Prostate gland (tissue), 2 donors: ENCODE data around the gene ACOX3. TPM values are rescaled to one million over a fixed set of nuclear protein-coding genes. Genes with fewer than 3 reads are reported as not detected.
"Not testable (repeated sequence)": the region's sequence is repeated elsewhere in the genome, so short reads cannot be mapped to it uniquely, and the experiment has no call there.

Experiments used
- DNase-seq: peaks from one replicate; pipeline ENCODE4 v3.0.0-alpha.2; 2019; ENCODE audit warnings: low spot score
- H3K27ac ChIP-seq, 2 donors: fragments of 200-600 bp; sonication (generic); 2 replicates each; pipeline ENCODE4 v1.5.1; 2017 to 2019
- H3K27me3 ChIP-seq: fragments of 200-600 bp; sonication (generic); replicated peaks from 2 replicates; pipeline ENCODE4 v1.5.1; 2019; ENCODE audit not compliant: insufficient read depth
- H3K36me3 ChIP-seq, 2 donors: fragments of 200-600 bp; sonication (generic); 1 replicate in 1 of 2; 2 replicates in 1 of 2; pipeline versions ENCODE4 v1.5.1 to v1.8.1; 2017 to 2019
- H3K4me1 ChIP-seq: fragments of 200-600 bp; sonication (generic); replicated peaks from 2 replicates; pipeline ENCODE4 v1.5.1; 2019
- H3K4me3 ChIP-seq, 2 donors: fragments of 200-600 bp; sonication (generic); 2 replicates each; pipeline ENCODE4 v1.5.1; 2017 to 2019
- H3K9me3 ChIP-seq: fragments of 200-600 bp; sonication (generic); 2 replicates; pipeline ENCODE4 v1.5.1; 2017
- CTCF ChIP-seq, 4 experiments: fragments of 200-600 bp in 2 of 4; fragments of 450-650 bp in 2 of 4; sonication (generic) in 2 of 4; IDR thresholded peaks; 1 replicate in 3 of 4; 2 replicates in 1 of 4; pipeline ENCODE4 v1.5.1; 2016 to 2019; ENCODE audit warnings: antibody characterized with exemption in 4 of 4, mild to moderate bottlenecking in 2 of 4, moderate library complexity in 2 of 4
- POLR2A ChIP-seq: fragments of 450-650 bp; IDR thresholded peaks from one replicate; pipeline ENCODE4 v1.6.1; 2016; ENCODE audit warnings: antibody characterized with exemption, mild to moderate bottlenecking
- POLR2AphosphoS5 ChIP-seq: sonication (generic); formaldehyde crosslinking; IDR thresholded peaks from one replicate; pipeline ENCODE4 v1.6.1; 2017; ENCODE audit warnings: antibody characterized with exemption
- WGBS: methylation state at CpG from one replicate; pipeline ENCODE4 v1.1.5; 2018; 5-methylcytosine and 5-hydroxymethylcytosine counted together
- intact Hi-C: fragments of 100-400 bp; cut with DNase I; formaldehyde crosslinking; loops from one replicate; pipeline ENCODE4 v1.14.2; 2022
- total RNA-seq, 2 donors: library from RNA; depleted of rRNA; stranded (reverse); fragments of >200 nt; gene quantifications; one replicate each; pipeline ENCODE4 v1.1.0, GENCODE V29; 2016

The ACOX3 gene
- total RNA-seq, result 10 to 100 TPM; 65.7 to 75.4 TPM

GRCh38 chr4:8440492-8441311 lies at the start of gene ACOX3, which contains the start of gene TRMT44:
ACOX3 (minus strand) TSS chr4:8440723; CDS start chr4:8416521, 24,202 bp downstream.
TRMT44 (plus strand) TSS chr4:8440777; CDS start chr4:8440823, 46 bp downstream.
- under 1% methylated on average over 49 of the region's 60 CpGs for WGBS
- Histone ChIP-seq H3K36me3 (no peaks in the 10 kb centered on the region), H3K4me3 (peak within 1 kb of the TSS; percentile 67 to 97), H3K27ac (peak within 1 kb of the TSS; percentile 92 to 93), H3K9me3 (no peaks in the 10 kb centered on the region), H3K4me1 (peaks cover 16% of the 10 kb centered on the region), H3K27me3 (no peaks in the 10 kb centered on the region)
- peak; percentile 91 for DNase-seq
- peak; percentile 69 for TF ChIP-seq POLR2A
- peak; percentile 99 for TF ChIP-seq POLR2AphosphoS5
- peak in 1 of 4 experiments; percentile 40 for TF ChIP-seq CTCF (IDR thresholded peaks at IDR 0.05)
- intact Hi-C loops, result no loop called here

- 97% methylated on average over 5 of the region's 5 CpGs for WGBS
- DNase-seq, result no peak
- H3K4me3 ChIP-seq, result no peak overlapping the region
- no peaks in the 10 kb centered on the region for H3K9me3 ChIP-seq
- no peaks in the 10 kb centered on the region for H3K36me3 ChIP-seq
- H3K4me1 ChIP-seq, result no peaks in the 10 kb centered on the region
- H3K27ac ChIP-seq, result no peak overlapping the region
- intact Hi-C loops, result no loop called here
- TF ChIP-seq CTCF (IDR thresholded peaks at IDR 0.05) (no peak), POLR2AphosphoS5 (no peak), POLR2A (no peak)
- no peaks in the 10 kb centered on the region for H3K27me3 ChIP-seq
These were observed 48.4 kb upstream of the ACOX3 start for GRCh38 chr4:8488791-8489369.

- intact Hi-C loops, H3K4me1 ChIP-seq, H3K9me3 ChIP-seq, H3K4me3 ChIP-seq, H3K27me3 ChIP-seq, DNase-seq, H3K27ac ChIP-seq, H3K36me3 ChIP-seq: not testable (repeated sequence)
- WGBS, result 31% methylated on average over 9 of the region's 9 CpGs
These were observed 46.1 kb upstream of the ACOX3 start for GRCh38 chr4:8486643-8487042.

DNA sequence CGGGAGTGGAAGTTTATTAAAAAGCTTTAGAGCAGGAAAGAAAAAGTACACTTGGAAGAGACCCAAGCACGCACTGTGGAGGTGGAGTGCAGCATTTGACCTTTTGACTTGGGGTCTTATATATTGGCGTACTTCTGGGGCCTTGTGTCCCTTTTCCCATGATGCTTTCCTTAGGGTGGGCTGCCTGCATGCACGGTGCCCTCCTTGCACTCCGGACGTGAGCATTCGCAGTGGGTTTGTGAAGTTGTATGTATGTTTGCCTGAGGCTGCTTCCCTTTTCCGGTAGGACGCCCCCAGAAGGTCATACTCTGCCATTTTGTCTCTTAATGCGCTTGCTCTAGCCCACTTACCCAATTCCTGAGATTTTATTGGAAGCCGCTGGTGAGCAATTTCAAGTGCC lies 39.7 kb upstream of the ACOX3 start:
- no peak overlapping the region for H3K27ac ChIP-seq
- TF ChIP-seq CTCF (IDR thresholded peaks at IDR 0.05), result no peak
- TF ChIP-seq POLR2A, result no peak
- no peak for TF ChIP-seq POLR2AphosphoS5
- no peaks in the 10 kb centered on the region for H3K9me3 ChIP-seq
- H3K4me1 ChIP-seq, result no peaks in the 10 kb centered on the region
- H3K4me3 ChIP-seq, result no peak overlapping the region
- H3K27me3 ChIP-seq, result no peaks in the 10 kb centered on the region
- WGBS, result 94% methylated on average over 11 of the region's 11 CpGs
- no peak for DNase-seq
- peaks cover 0 to 9% of the 10 kb centered on the region in 2 donors for H3K36me3 ChIP-seq
- intact Hi-C loops, result no loop called here

DNA sequence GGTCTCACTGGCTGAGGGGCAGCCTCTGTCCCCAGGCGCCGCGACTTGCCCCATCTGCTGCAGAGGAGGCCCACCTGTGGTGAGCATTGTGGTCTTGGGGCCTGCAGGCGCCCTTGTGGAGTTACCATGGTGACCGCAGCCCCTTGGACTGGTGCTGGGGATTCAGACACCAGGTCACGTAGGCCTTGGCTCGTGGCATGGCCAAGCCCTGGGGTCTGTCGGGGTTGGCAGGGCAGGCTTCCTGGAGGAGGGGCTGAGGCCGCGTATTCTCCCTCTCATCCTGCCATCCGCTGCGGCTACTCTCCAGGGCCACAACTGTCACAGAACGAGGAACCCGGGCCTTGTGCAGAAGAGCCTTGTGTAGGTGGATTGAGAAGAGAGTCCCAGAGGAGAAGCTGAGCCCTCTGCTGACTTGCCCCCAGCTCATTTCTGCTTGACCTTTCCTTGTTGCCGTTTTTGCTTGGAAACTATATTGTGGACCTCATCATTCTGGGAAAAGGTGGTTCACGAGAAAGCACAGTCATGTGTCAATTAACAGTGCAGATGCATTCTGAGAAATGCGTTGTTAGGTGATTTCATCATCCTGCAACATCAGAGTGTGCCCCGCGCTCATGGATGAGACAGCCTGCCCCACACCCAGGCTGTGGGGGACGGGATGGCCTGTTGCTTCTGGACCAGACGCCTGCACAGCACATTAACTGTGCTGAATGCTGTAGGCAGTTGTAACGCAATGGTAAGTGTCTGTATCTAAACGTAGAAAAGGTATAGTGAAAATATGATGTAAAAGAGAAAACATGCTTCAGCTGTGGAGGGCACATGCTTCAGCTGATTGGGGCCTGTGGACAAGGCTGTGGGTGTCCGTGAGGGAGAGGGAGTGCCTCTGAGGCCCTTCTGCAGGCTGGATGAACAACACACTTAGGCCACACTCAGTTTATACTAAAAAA lies 38.5 kb upstream of the ACOX3 start:
- intact Hi-C loops, result no loop called here
- 89% methylated on average over 24 of the region's 24 CpGs for WGBS
- no peak overlapping the region for H3K27ac ChIP-seq
- peaks cover 0 to 9% of the 10 kb centered on the region in 2 donors for H3K36me3 ChIP-seq
- H3K4me3 ChIP-seq, result no peak overlapping the region
- no peaks in the 10 kb centered on the region for H3K4me1 ChIP-seq
- H3K9me3 ChIP-seq, result no peaks in the 10 kb centered on the region
- DNase-seq, result no peak
- no peaks in the 10 kb centered on the region for H3K27me3 ChIP-seq
- TF ChIP-seq CTCF (IDR thresholded peaks at IDR 0.05), result no peak
- TF ChIP-seq POLR2A, result no peak
- no peak for TF ChIP-seq POLR2AphosphoS5
